Right cardiac atrium (tissue), 5 donors: Measurements from ENCODE around the gene REEP1. TPM values are rescaled to one million over a fixed set of nuclear protein-coding genes. Genes with fewer than 3 reads are reported as not detected.

Experiments used
- ATAC-seq, 2 donors: fragments of 200-7000 bp; cut with Tn5 transposase; one replicate each; pipeline versions ENCODE4 v1.8.0 to v1.9.1; 2020; ENCODE audit warnings: moderate library complexity in 2 of 2, mild to moderate bottlenecking in 1 of 2
- DNase-seq, 3 donors: peaks; one replicate each; pipeline ENCODE4 v3.0.0-alpha.2; 2020
- H3K27ac ChIP-seq: one replicate; pipeline ENCODE4 v1.5.1; 2013; ENCODE audit warnings: mild to moderate bottlenecking, low read length, control low read depth, moderate library complexity
- H3K27me3 ChIP-seq: one replicate; pipeline ENCODE4 v1.6.1; 2013; ENCODE audit not compliant: control insufficient read depth, insufficient read depth
- H3K4me1 ChIP-seq: one replicate; pipeline ENCODE4 v1.6.1; 2013; ENCODE audit warnings: low read length; ENCODE audit not compliant: control insufficient read depth, insufficient read depth
- H3K4me3 ChIP-seq: one replicate; pipeline ENCODE4 v1.5.1; 2013; ENCODE audit warnings: low read length, control low read depth
- H3K9me3 ChIP-seq: one replicate; pipeline ENCODE4 v1.6.1; 2013; ENCODE audit warnings: low read length; ENCODE audit not compliant: control insufficient read depth
- WGBS: extraction: QIAGEN DNeasy Blood & Tissue Kit; methylation state at CpG from one replicate; pipeline ENCODE4 v1.1.7; 2013; 5-methylcytosine and 5-hydroxymethylcytosine counted together
- intact Hi-C, 4 donors: fragments of 100-400 bp; cut with DNase I; formaldehyde crosslinking; loops; one replicate each; pipeline versions ENCODE4 v1.11.0 to v1.14.0; 2022 to 2023
- polyA plus RNA-seq: library from polyadenylated mRNA; stranded (reverse); fragments of 200-250 nt; gene quantifications from one replicate; pipeline ENCODE4 v1.2.3, GENCODE V29; 2013
- total RNA-seq, 4 donors: library from RNA; stranded (reverse); fragmentation: NEBNext Ultra II Directional; extraction: Animal tissue kit (Norgen Biotek cat#: 25700); gene quantifications; one replicate each; pipeline ENCODE4 v1.2.1, GENCODE V29; 2021
- donor health status: healthy with polysubstance abuse.
- donor health status: DM: no; HTN: yes; CAD: no.
- donor health status: DM: no; HTN: no; CAD: no.
- donor health status: DM: no; HTN: yes; CAD: no; lungs with severe emphysema.
- donor health status: DM: yes; HTN: yes; CAD: no.

REEP1 gene
- total and polyA plus RNA-seq, 5 donors: 16.5 to 34.4 (median 25.3) TPM

DNA sequence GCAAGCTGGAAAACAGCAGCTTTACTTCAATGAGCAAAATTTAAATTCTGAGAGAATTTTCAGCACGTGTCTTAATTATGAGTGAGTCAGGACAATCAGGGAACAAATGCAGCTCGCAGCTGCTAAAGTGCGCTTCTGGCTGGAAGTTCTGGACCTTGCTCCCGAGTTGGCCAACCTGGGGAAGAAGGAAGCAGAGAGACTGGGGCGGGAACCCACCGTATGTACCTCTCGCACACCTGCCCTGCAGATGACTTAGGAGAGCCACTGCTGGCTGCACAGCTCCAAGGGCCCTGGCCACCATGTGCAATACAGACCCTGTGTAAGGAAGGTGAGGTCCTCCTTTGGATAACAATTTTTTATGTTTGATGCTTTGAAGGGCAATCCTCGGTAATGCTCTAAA is 42.4 kb downstream of the REEP1 start:
- Histone ChIP-seq H3K4me1 (peaks cover 2% of the 10 kb centered on the region), H3K4me3 (no peak overlapping the region), H3K9me3 (no peaks in the 10 kb centered on the region), H3K27me3 (no peaks in the 10 kb centered on the region), H3K27ac (no peak overlapping the region)
- no peak for DNase-seq
- WGBS: 90% methylated on average over 8 of the region's 8 CpGs
- ATAC-seq: no peak
- intact Hi-C loops: loop anchor here in 2 of 4 donors (5.0 to 10.0 kb wide), 3 partner anchors 70 to 77 kb away; no protein-coding TSS in a partner anchor

DNA sequence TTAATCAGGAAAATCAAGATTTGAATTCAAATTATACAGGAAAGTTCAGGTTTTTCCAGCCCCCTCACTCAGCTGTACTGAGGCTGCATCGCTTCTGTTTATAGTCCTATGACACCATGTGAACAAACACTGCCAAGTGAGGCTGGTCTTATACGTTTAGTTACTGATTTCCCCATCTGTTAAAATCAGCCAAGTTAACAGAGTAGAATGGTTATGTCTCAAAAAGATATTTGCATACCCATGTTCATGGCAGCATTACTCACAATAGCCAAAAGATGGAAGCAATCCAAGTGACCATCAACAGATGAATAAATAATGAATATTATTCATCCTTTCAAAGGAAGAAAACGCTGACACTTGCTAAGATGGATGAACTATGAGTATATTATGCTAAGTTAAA is 43.8 kb downstream of the REEP1 start:
- no peak for ATAC-seq
- no peak for DNase-seq
- Histone ChIP-seq H3K4me3 (no peak overlapping the region), H3K9me3 (no peaks in the 10 kb centered on the region), H3K27ac (no peak overlapping the region), H3K27me3 (no peaks in the 10 kb centered on the region), H3K4me1 (peaks cover 2% of the 10 kb centered on the region)
- 47% methylated on average over 3 of the region's 3 CpGs for WGBS
- intact Hi-C loops: loop anchor here in 1 of 4 donors (10.0 kb wide), 1 partner anchor 69 kb away; no protein-coding TSS in a partner anchor

DNA sequence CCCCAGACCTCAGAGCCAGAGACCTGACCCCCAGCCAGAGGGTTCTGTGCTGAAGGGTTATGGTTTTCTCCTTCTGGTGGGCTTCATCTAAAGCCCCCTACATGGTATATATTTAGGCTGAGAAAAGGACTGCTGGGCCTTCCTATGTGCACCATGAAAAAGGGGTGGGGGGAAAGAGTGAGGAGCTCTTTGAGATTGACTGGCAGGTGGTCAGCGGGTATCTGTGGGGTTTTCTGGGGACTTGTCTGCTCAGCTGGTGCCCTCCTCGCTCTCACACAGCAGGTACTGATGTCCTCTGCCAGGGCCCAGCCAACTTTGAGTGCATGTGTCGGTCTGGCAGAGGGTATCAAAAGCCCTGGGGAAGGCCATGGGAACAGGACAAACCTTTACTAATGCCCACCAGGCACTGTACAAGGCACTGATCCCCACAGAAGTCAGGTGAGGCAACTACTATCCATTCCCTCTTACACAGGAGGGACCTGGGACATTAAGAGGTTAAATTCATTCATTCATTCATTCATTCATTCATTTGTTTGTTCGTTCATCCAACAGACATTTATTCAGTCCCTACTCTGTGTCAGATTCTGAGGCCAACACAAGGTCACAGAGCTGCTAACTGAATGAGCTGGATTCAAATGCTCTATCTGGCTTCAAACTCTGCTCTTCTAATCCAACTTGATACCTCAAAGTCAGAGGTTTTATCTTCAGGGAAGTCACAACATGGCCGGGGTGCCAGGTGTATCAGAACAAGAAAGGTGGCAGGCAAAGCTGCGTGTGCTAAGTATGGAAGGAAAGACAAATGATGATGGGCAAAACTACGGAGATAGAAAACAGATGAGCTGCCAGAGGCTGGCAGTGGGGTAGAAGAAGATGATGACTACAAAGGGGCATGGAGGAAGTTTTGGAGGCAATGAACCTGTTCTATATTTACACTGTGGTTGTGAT is 44.6 kb downstream of the REEP1 start:
- 81% methylated on average over 7 of the region's 7 CpGs for WGBS
- ATAC-seq: no peak
- intact Hi-C loops: loop anchor here in 1 of 4 donors (10.0 kb wide), 1 partner anchor 68 kb away; no protein-coding TSS in a partner anchor

DNA sequence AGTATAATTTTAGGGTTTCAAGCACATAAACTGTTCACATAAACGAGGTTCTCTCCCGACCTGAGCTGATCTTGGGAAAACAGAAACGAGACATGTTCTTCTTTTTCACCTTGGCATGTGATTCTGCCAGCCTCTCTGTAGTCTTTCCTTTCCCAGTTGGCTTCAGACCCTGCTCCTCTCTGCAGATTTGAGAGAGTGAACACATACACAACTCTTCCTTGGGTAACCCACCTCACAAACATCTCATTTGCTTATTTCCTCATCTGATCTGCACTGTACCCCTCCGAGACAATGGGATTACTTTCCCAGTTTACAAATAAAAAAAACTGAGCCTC is 46.1 kb downstream of the REEP1 start:
- no peak for DNase-seq
- WGBS: 68% methylated on average over 4 of the region's 4 CpGs
- no peak overlapping the region for H3K27ac ChIP-seq
- ATAC-seq: no peak
- H3K4me3 ChIP-seq: no peak overlapping the region
- no peaks in the 10 kb centered on the region for H3K9me3 ChIP-seq
- peaks cover 2% of the 10 kb centered on the region for H3K4me1 ChIP-seq
- intact Hi-C loops: loop anchor here in 1 of 4 donors (10.0 kb wide), 1 partner anchor 66 kb away; no protein-coding TSS in a partner anchor
- no peaks in the 10 kb centered on the region for H3K27me3 ChIP-seq

More for the DNA sequence above, 44.6 kb downstream of the REEP1 start:
- no peak overlapping the region for H3K4me3 ChIP-seq
- no peak for DNase-seq
- H3K9me3 ChIP-seq: no peaks in the 10 kb centered on the region
- H3K27ac ChIP-seq: no peak overlapping the region
- H3K4me1 ChIP-seq: peaks cover 2% of the 10 kb centered on the region
- no peaks in the 10 kb centered on the region for H3K27me3 ChIP-seq

DNA sequence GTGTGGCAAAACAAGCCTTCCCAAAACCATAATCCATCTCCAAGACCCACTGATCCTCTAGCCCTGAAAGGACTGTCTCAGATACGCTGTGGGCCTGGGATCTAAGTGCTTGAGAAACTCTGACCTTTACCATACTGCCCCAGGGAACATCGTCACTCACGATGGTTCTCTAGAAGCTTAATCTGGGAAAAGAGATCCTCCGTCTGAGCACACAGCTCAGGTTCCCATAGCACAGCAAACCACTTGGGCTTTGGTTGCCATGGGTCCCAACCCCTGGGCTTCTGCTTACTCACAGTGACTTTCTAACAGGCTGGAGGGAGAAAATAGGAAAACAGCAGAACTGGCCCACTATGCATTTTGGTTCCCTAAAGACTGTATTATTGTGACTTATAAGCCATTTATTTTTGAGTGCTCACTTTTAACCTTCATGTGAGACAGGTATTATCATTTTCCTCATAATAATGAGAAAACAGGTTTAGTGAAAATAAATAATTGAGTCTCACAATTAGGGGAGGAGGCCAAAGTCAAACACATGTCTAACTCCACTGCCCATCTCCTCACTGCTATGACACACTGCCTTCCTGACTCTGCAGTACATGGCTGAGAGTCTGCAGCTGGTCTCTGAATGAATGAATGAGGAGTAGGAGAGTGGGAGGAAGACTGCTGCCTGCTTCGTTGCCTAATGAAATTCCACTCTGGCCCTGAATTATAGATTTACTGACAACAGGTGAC is 46.7 kb downstream of the REEP1 start:
- no peak for DNase-seq
- H3K4me3 ChIP-seq: no peak overlapping the region

DNA sequence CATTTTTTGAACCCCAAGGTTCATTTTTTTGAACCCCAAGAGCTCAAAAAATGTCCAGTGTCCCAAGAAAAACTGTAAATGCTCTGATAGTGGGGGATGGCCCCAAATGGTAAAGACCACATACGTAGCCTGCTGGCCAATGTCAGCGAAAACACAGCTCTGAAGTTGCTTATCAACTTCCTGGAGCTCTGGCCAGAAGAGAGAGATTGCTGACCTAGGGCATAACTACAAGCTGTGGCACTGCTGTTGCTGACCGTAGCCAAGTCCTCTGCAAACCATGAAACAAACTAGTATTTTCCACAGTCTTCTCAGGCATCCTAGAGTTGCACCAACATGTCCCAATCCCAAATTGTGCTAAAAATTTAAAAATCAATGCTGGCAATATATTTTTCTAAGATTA is 50.9 kb downstream of the REEP1 start:
- Histone ChIP-seq H3K4me1 (peaks cover 4% of the 10 kb centered on the region), H3K9me3 (no peaks in the 10 kb centered on the region), H3K27ac (peak overlapping the region; percentile 19), H3K27me3 (no peaks in the 10 kb centered on the region), H3K4me3 (no peak overlapping the region)
- intact Hi-C loops: no loop called here
- WGBS: 38% methylated on average over 3 of the region's 3 CpGs
- DNase-seq (no peak), ATAC-seq (peak in 1 of 2 donors; percentile 22)

More for the DNA sequence above, 46.7 kb downstream of the REEP1 start:
- 67% methylated on average over 5 of the region's 5 CpGs for WGBS
- peak in 1 of 2 donors; percentile 40 for ATAC-seq
- peaks cover 2% of the 10 kb centered on the region for H3K4me1 ChIP-seq
- H3K9me3 ChIP-seq: no peaks in the 10 kb centered on the region
- no peak overlapping the region for H3K27ac ChIP-seq
- H3K27me3 ChIP-seq: no peaks in the 10 kb centered on the region
- intact Hi-C loops: loop anchor here in 1 of 4 donors (10.0 kb wide), 1 partner anchor 66 kb away; no protein-coding TSS in a partner anchor

DNA sequence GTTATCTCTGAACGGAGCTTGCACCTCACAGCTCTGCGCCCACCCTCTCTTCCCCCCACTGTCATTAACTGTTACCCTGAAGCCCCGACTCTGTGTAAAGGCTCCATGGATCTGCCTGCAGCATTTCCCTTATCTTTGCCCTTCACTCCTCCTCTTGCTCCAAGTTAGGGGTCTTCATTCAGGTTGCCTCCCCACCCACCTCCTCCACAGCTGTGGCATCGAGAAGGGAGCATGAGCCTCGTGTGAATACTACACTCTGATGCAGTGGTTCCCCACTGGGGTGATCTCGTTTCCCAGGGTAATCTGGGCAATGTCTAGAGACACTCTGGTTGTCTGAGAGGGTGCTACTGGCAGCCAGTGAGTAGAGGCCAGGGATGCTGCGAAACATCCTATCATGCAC is 51.4 kb downstream of the REEP1 start:
- ATAC-seq (peak; percentile 14 to 22), DNase-seq (no peak)
- WGBS: 49% methylated on average over 7 of the region's 7 CpGs
- no peaks in the 10 kb centered on the region for H3K9me3 ChIP-seq
- intact Hi-C loops: no loop called here
- H3K4me3 ChIP-seq: no peak overlapping the region
- peaks cover 4% of the 10 kb centered on the region for H3K4me1 ChIP-seq
- H3K27ac ChIP-seq: no peak overlapping the region
- H3K27me3 ChIP-seq: no peaks in the 10 kb centered on the region

DNA sequence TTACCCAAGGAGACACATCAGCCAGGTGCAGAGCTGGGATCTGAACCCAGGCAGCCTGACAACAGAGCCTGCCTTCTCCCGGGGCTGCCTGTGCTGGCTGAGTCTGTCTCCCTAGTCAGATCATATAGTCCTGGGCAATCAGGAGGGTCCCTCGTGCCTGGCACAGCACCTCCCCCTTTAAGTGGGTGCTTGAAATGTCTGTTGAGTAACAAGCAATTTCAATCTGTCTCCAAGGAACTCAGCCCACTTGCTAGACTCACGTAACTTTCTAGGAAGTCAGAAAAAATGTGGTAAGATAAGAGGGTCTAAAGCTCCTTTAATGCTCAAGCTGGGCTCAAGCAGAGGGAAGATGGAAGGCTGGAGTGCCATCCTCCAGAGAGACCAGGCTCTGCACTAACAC is 51.9 kb downstream of the REEP1 start:
- Histone ChIP-seq H3K27me3 (no peaks in the 10 kb centered on the region), H3K4me1 (peaks cover 6% of the 10 kb centered on the region), H3K9me3 (no peaks in the 10 kb centered on the region), H3K27ac (no peak overlapping the region), H3K4me3 (no peak overlapping the region)
- intact Hi-C loops: no loop called here
- no peak for DNase-seq
- ATAC-seq: no peak
- WGBS: 36% methylated on average over 3 of the region's 3 CpGs

DNA sequence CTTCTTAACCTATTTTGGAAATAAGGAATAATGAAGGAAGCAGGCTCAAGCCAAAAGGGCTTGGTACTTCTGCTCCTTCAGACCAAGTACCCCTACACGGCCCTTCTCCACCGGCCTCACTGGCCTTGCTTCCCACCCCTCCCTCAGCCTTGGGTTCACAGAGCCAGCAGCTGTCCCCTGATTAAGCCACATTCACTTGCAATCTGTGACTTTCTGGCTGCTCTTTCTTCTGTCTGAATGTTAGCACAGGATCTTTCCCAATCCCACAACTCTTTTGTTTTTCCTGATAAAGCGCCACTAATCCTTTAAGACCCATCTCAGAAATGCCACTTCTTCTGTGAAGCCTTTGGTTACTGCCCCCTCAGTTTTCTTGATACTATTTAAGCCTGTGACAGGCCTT is 52.4 kb downstream of the REEP1 start:
- intact Hi-C loops: no loop called here
- no peaks in the 10 kb centered on the region for H3K9me3 ChIP-seq

DNA sequence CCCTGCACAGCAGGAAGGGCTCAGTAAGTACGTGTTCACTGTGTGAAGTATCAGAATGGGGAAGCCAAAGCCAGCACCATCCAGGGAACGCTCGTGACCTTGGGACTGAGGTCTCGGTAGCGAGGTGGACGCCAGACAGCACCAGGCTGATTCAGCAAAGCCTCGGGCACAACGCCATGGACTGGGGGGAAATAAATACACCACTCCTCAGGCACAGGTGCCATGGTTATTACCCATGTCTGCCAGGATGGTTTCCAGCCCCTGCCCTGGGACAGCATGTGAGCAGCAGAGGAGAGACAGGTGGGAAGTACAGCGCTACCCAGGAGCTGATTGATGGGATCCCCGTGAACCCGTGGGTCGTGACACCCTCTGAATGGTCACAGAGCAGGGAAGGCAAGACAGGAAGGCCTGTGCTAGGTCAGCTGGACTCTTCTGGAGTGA is 53.0 kb downstream of the REEP1 start:
- Histone ChIP-seq H3K27me3 (no peaks in the 10 kb centered on the region), H3K4me3 (no peak overlapping the region), H3K27ac (peak overlapping the region; percentile 36), H3K9me3 (no peaks in the 10 kb centered on the region), H3K4me1 (peaks cover 11% of the 10 kb centered on the region)
- DNase-seq (peak; percentile 52 to 79 (median 68)), ATAC-seq (peak; percentile 74 to 79)
- intact Hi-C loops: no loop called here
- WGBS: 72% methylated on average over 12 of the region's 12 CpGs

More for the DNA sequence above, 52.4 kb downstream of the REEP1 start:
- no peak overlapping the region for H3K27ac ChIP-seq
- peaks cover 9% of the 10 kb centered on the region for H3K4me1 ChIP-seq
- no peaks in the 10 kb centered on the region for H3K27me3 ChIP-seq
- DNase-seq (no peak), ATAC-seq (no peak)
- no peak overlapping the region for H3K4me3 ChIP-seq
- 71% methylated on average over 3 of the region's 3 CpGs for WGBS
